Ramos (cell line): Measurements from ENCODE around the gene ID1.
"Not testable (repeated sequence)": the region's sequence is repeated elsewhere in the genome, so short reads cannot be mapped to it uniquely, and the experiment has no call there.

Experiments used
- in situ Hi-C: fragments of 300-500 bp; cut with MboI; formaldehyde crosslinking; loops from one replicate; pipeline ENCODE4 v1.14.3; 2022; ENCODE audit warnings: low sequenced_read_pairs; ENCODE audit not compliant: unreplicated experiment

ID1 gene

GRCh38 chr20:31572701-31573554 lies 32.2 kb upstream of the ID1 start:
- in situ Hi-C loops = no loop called here

GRCh38 chr20:31573555-31574321 lies 31.4 kb upstream of the ID1 start:
- in situ Hi-C loops = no loop called here

- in situ Hi-C loops = not testable (repeated sequence)
These were observed 30.1 kb upstream of the ID1 start for GRCh38 chr20:31574986-31575385.

GRCh38 chr20:31576751-31577150 lies 28.3 kb upstream of the ID1 start:
- in situ Hi-C loops = no loop called here

- in situ Hi-C loops = no loop called here
These were observed 27.9 kb upstream of the ID1 start for GRCh38 chr20:31577194-31577593.

- in situ Hi-C loops = no loop called here
These were observed 26.5 kb upstream of the ID1 start for GRCh38 chr20:31578448-31579138.

GRCh38 chr20:31579245-31579644 lies 25.8 kb upstream of the ID1 start:
- in situ Hi-C loops = no loop called here

- in situ Hi-C loops = not testable (repeated sequence)
These were observed 25.0 kb upstream of the ID1 start for GRCh38 chr20:31579941-31580651.

- in situ Hi-C loops = no loop called here
These were observed 24.4 kb upstream of the ID1 start for GRCh38 chr20:31580706-31581105.

GRCh38 chr20:31581391-31581790 lies 23.7 kb upstream of the ID1 start:
- in situ Hi-C loops = no loop called here

- in situ Hi-C loops = no loop called here
These were observed 17.3 kb upstream of the ID1 start for GRCh38 chr20:31587545-31588389.

GRCh38 chr20:31590717-31591225 lies 14.3 kb upstream of the ID1 start:
- in situ Hi-C loops = no loop called here

GRCh38 chr20:31593221-31594001 lies 11.7 kb upstream of the ID1 start:
- in situ Hi-C loops = no loop called here

- in situ Hi-C loops = no loop called here
These were observed 11.0 kb upstream of the ID1 start for GRCh38 chr20:31594002-31594557.

GRCh38 chr20:31594558-31595379 lies 10.3 kb upstream of the ID1 start:
- in situ Hi-C loops = no loop called here

GRCh38 chr20:31595380-31595653 lies 9.8 kb upstream of the ID1 start:
- in situ Hi-C loops = no loop called here

- in situ Hi-C loops = no loop called here
These were observed 9.3 kb upstream of the ID1 start for GRCh38 chr20:31595654-31596411.
